IPS-18c (cell line): ENCODE data around the gene MEAF6.
"Not testable (repeated sequence)": the region's sequence is repeated elsewhere in the genome, so short reads cannot be mapped to it uniquely, and the experiment has no call there.

Experiments used
- H3K4me3 ChIP-seq: 2 replicates; pipeline ENCODE4 v1.7.0; 2013; ENCODE audit warnings: low read depth, mild to moderate bottlenecking, low read length, moderate library complexity; ENCODE audit not compliant: insufficient read depth
- H3K9me3 ChIP-seq: one replicate; pipeline ENCODE4 v1.6.1; 2013; ENCODE audit warnings: mild to moderate bottlenecking, low read length, moderate library complexity; ENCODE audit not compliant: control insufficient read depth, insufficient read depth

The MEAF6 gene

GRCh38 chr1:37539154-37539553 lies 24.6 kb upstream of the MEAF6 start:
- not testable (repeated sequence) for H3K4me3 ChIP-seq, H3K9me3 ChIP-seq

GRCh38 chr1:37537378-37537777 lies 22.8 kb upstream of the MEAF6 start:
- H3K9me3 ChIP-seq = no peaks in the 10 kb centered on the region
- no peak overlapping the region for H3K4me3 ChIP-seq

- no peak overlapping the region for H3K4me3 ChIP-seq
- no peaks in the 10 kb centered on the region for H3K9me3 ChIP-seq
These were observed 18.9 kb upstream of the MEAF6 start for GRCh38 chr1:37533317-37534093.

- not testable (repeated sequence) for H3K4me3 ChIP-seq, H3K9me3 ChIP-seq
These were observed 18.0 kb upstream of the MEAF6 start for GRCh38 chr1:37532418-37533156.

GRCh38 chr1:37529888-37530287 lies 15.3 kb upstream of the MEAF6 start:
- H3K9me3 ChIP-seq = not testable (repeated sequence)

GRCh38 chr1:37519613-37520012 lies 5.0 kb upstream of the MEAF6 start:
- Histone ChIP-seq H3K4me3 (no peak overlapping the region), H3K9me3 (no peaks in the 10 kb centered on the region)

More at GRCh38 chr1:37529888-37530287, 15.3 kb upstream of the MEAF6 start:
- H3K4me3 ChIP-seq = not testable (repeated sequence)

GRCh38 chr1:37518929-37519328 lies 4.4 kb upstream of the MEAF6 start:
- not testable (repeated sequence) for H3K4me3 ChIP-seq, H3K9me3 ChIP-seq

GRCh38 chr1:37518241-37518640 lies 3.7 kb upstream of the MEAF6 start:
- H3K9me3 ChIP-seq, H3K4me3 ChIP-seq: not testable (repeated sequence)

- Histone ChIP-seq H3K4me3 (no peak overlapping the region), H3K9me3 (no peaks in the 10 kb centered on the region)
These were observed 3.0 kb upstream of the MEAF6 start for GRCh38 chr1:37517569-37517968.

GRCh38 chr1:37515185-37516034 lies 844 bp upstream of the MEAF6 start:
- peak overlapping the region; percentile 89 for H3K4me3 ChIP-seq
- H3K9me3 ChIP-seq = no peaks in the 10 kb centered on the region

- Histone ChIP-seq H3K4me3 (peak overlapping the region; percentile 89), H3K9me3 (no peaks in the 10 kb centered on the region)
These were observed 694 bp downstream of the MEAF6 start for GRCh38 chr1:37513795-37514349.

GRCh38 chr1:37509181-37509580 lies 5.4 kb downstream of the MEAF6 start:
- Histone ChIP-seq H3K4me3 (no peak overlapping the region), H3K9me3 (no peaks in the 10 kb centered on the region)

GRCh38 chr1:37506740-37507139 lies 7.8 kb downstream of the MEAF6 start:
- no peaks in the 10 kb centered on the region for H3K9me3 ChIP-seq

GRCh38 chr1:37502791-37503190 lies 11.8 kb downstream of the MEAF6 start:
- H3K9me3 ChIP-seq, H3K4me3 ChIP-seq: not testable (repeated sequence)

More at GRCh38 chr1:37506740-37507139, 7.8 kb downstream of the MEAF6 start:
- no peak overlapping the region for H3K4me3 ChIP-seq

GRCh38 chr1:37502104-37502503 lies 12.5 kb downstream of the MEAF6 start:
- no peaks in the 10 kb centered on the region for H3K9me3 ChIP-seq
- no peak overlapping the region for H3K4me3 ChIP-seq

- Histone ChIP-seq H3K9me3 (no peaks in the 10 kb centered on the region), H3K4me3 (no peak overlapping the region)
These were observed 12.9 kb downstream of the MEAF6 start for GRCh38 chr1:37501661-37502060.

- no peak overlapping the region for H3K4me3 ChIP-seq
These were observed 15.5 kb downstream of the MEAF6 start for GRCh38 chr1:37498872-37499617.

More at GRCh38 chr1:37498872-37499617, 15.5 kb downstream of the MEAF6 start:
- no peaks in the 10 kb centered on the region for H3K9me3 ChIP-seq
